ENCODE results near the gene DAGLB. TPM values are rescaled to one million over a fixed set of nuclear protein-coding genes. Genes with fewer than 3 reads are reported as not detected.

DAGLB gene
- total and polyA plus RNA-seq, 10 donors = 7.2 to 35.1 (median 24.6) TPM

DNA sequence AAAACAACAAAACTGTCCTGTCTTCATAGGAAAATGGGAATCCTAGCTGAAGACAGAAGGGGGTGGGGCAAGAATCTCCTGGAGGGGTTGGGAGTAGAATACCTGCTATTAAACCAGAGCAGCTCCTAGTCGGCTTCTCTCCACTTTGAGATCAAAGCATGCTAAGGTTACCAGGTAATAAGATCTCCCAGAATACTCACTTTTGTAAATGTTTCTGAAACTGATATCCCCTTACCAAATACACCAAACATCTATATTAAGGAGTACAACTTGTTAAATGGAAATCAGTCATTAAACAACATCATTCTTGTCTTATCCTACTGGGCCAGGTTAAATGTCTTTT lies 29.5 kb upstream of the DAGLB start:
- peaks cover 3 to 65% (median 13%) of the 10 kb centered on the region in 6 donors for H3K36me3 ChIP-seq
- 76 to 93% (median 83%) methylated on average over 1 of the region's 1 CpG for WGBS, 5 donors
- H3K4me3 ChIP-seq = no peak overlapping the region
- H3K27ac ChIP-seq = no peak overlapping the region
- no peaks in the 10 kb centered on the region for H3K27me3 ChIP-seq (replicated peaks in 1 of 7)
- intact Hi-C loops (cut with DNase I; ENCODE audit: low total_unique reads) = no loop called here
- DNase-seq = no peak
- TF ChIP-seq, protein P1, sequence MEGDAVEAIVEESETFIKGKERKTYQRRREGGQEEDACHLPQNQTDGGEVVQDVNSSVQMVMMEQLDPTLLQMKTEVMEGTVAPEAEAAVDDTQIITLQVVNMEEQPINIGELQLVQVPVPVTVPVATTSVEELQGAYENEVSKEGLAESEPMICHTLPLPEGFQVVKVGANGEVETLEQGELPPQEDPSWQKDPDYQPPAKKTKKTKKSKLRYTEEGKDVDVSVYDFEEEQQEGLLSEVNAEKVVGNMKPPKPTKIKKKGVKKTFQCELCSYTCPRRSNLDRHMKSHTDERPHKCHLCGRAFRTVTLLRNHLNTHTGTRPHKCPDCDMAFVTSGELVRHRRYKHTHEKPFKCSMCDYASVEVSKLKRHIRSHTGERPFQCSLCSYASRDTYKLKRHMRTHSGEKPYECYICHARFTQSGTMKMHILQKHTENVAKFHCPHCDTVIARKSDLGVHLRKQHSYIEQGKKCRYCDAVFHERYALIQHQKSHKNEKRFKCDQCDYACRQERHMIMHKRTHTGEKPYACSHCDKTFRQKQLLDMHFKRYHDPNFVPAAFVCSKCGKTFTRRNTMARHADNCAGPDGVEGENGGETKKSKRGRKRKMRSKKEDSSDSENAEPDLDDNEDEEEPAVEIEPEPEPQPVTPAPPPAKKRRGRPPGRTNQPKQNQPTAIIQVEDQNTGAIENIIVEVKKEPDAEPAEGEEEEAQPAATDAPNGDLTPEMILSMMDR (IDR thresholded peaks at IDR 0.05 in 8 of 11, conservative IDR thresholded peaks at IDR 0.05 in 3 of 11) = no peak
- TF ChIP-seq POLR2A (IDR thresholded peaks at IDR 0.05) = no peak
- TF ChIP-seq POLR2AphosphoS5 (IDR thresholded peaks at IDR 0.05) = no peak
- H3K9me3 ChIP-seq = no peaks in the 10 kb centered on the region
- peaks cover 22 to 84% (median 69%) of the 10 kb centered on the region in 6 donors for H3K4me1 ChIP-seq

DNA sequence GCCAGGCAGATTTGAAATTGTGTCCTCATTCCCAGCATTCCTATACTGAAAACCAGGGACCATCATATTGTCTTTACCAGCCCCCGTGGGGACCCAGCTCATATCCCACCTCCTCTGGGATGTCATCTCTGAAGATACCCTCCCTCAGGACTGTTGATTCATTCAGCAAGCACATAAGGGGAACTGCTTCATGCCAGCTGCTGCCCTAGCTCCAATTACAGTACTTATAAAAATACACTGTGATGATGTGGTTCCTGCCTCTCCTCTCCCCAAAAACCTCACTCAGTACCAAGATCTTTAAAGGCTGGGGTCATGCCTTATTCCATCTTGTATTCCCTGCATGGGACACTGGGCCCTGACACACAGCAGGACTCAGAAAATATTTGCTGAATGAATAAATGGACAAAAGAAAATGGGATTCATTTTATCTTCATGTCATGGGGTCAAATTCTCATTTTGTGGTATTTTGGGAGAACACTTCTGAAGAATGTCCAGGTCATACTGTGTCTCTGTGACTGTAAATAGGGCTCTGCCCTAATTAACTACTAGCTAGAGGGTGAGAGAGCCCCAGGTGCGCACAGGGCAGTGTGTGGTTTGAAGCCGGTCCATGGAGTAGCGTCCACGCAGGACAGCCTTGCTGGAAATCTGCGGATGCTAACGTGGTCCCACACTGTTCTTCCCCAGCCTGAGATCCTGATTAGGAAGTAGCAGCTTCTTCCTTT lies 29.0 kb upstream of the DAGLB start:
- no peak for DNase-seq
- Histone ChIP-seq H3K36me3 (peaks cover 3 to 70% (median 18%) of the 10 kb centered on the region in 6 donors), H3K4me1 (peaks cover 20 to 79% (median 63%) of the 10 kb centered on the region in 6 donors), H3K9me3 (no peaks in the 10 kb centered on the region), H3K4me3 (no peak overlapping the region), H3K27ac (no peak overlapping the region), H3K27me3 (replicated peaks in 1 of 7) (no peaks in the 10 kb centered on the region)
- intact Hi-C loops (cut with DNase I; ENCODE audit: low total_unique reads) = no loop called here
- WGBS, 5 donors = 81 to 86% (median 83%) methylated on average over 7 of the region's 7 CpGs
- TF ChIP-seq POLR2A (IDR thresholded peaks at IDR 0.05) (no peak), POLR2AphosphoS5 (IDR thresholded peaks at IDR 0.05) (no peak)
- TF ChIP-seq, protein P1 (IDR thresholded peaks at IDR 0.05 in 8 of 11, conservative IDR thresholded peaks at IDR 0.05 in 3 of 11) = no peak

DNA sequence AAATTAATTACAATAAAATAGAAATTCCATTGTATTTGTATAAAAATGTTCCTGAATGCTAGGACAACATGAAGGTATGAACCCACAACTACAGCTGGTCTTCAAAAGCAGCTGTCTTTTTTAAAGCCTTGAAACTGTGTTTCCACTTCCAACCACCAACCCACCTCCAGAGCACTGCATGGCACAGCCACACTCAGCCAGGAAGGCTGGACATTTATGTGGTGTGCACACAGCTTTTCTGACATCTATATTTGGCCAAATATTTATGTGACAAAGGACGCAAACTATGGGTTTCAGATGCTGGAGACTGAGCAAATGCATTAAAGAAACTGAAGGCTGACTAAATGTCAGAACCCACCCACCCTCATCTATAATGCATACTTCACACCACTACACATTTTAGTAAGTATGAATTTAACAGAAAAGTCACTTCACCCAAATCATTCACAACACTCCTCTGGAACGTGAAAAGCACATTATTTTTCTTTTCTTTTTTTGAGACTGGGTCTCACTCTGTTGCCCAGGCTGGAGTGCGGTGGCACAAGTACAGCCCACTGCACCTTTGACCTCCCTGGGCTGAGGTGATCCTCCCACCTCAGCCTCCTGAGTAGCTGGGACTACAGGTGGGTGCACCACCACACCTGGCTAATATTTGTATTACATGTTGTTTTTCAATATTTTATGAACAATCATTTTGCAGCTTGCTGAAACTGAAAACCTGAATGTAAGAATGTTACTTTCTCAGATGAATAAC lies 27.9 kb upstream of the DAGLB start:
- no peak overlapping the region for H3K27ac ChIP-seq
- 82 to 89% (median 83%) methylated on average over 3 of the region's 3 CpGs for WGBS, 5 donors

More for the DNA sequence above, 27.9 kb upstream of the DAGLB start:
- Histone ChIP-seq H3K36me3 (peaks cover 3 to 70% (median 24%) of the 10 kb centered on the region in 6 donors), H3K27me3 (replicated peaks in 1 of 7) (no peaks in the 10 kb centered on the region), H3K4me1 (peaks cover 14 to 68% (median 52%) of the 10 kb centered on the region in 6 donors), H3K9me3 (no peaks in the 10 kb centered on the region), H3K4me3 (no peak overlapping the region)
- no peak for DNase-seq
- intact Hi-C loops (cut with DNase I; ENCODE audit: low total_unique reads) = no loop called here
- TF ChIP-seq, protein P1 (IDR thresholded peaks at IDR 0.05 in 8 of 11, conservative IDR thresholded peaks at IDR 0.05 in 3 of 11) = no peak
- TF ChIP-seq POLR2AphosphoS5 (IDR thresholded peaks at IDR 0.05) = no peak
- TF ChIP-seq POLR2A (IDR thresholded peaks at IDR 0.05) = no peak
